ENCODE data around the gene MINDY3.

The MINDY3 gene

DNA sequence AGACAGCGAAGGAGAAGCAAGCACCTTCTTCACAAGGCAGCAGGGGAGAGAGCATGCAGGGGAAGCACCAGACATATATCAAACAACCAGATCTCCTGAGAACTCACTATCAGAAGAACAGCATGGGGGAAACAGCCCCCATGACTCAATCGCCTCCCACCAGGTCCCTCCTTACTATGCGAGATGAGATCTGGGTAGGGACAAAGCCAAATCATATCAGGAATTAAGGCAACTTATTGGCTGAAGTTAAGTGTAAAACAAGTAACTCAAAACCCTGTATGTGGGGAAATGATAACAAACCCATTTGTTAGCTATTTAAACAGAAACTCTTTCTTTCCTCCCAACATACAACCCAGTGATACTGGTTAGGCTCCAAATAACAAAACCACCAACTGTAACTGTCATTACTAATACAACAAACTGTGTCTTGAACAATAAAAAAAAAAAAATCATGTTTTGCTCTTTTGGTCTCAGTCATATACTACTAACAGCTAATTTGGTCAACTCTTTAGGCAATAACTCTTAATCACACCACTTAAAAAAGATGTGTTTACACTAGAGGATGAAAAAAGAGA, 57.8 kb downstream of the MINDY3 start:
- no peak overlapping the region for H3K4me3 Mint-ChIP-seq
- ATAC-seq, result peak; percentile 59
- H3K4me1 Mint-ChIP-seq, result peaks cover 11% of the 10 kb centered on the region
- no peak for DNase-seq (ENCODE audit: low spot score in 2 of 2)
- H3K36me3 Mint-ChIP-seq, result peaks cover 36% of the 10 kb centered on the region
- peak overlapping the region; percentile 57 for H3K27ac Mint-ChIP-seq
- H3K9me3 Mint-ChIP-seq, result no peaks in the 10 kb centered on the region

DNA sequence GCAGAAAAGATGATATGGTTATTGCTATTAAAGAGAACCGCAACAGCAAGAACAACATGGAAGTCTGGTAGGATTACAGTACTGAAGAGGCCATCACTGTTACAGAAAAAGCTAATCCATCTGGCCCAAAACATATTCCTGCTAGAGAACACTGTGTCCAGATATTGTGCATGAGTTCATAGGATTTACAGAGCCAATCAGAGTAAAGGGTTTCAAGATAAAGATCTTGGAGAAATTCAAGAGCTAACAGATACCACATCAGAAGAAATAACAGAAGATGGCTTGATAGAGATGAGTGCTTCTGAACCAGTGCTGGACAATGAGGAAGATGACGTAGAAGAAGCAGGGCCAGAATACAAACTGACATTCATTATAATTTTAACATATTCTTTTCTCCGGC, 58.7 kb downstream of the MINDY3 start:
- no peak for DNase-seq (ENCODE audit: low spot score in 2 of 2)
- peaks cover 36% of the 10 kb centered on the region for H3K36me3 Mint-ChIP-seq
- ATAC-seq, result no peak
- no peak overlapping the region for H3K27ac Mint-ChIP-seq
- H3K9me3 Mint-ChIP-seq, result no peaks in the 10 kb centered on the region
- H3K4me1 Mint-ChIP-seq, result peaks cover 11% of the 10 kb centered on the region
- no peak overlapping the region for H3K4me3 Mint-ChIP-seq

DNA sequence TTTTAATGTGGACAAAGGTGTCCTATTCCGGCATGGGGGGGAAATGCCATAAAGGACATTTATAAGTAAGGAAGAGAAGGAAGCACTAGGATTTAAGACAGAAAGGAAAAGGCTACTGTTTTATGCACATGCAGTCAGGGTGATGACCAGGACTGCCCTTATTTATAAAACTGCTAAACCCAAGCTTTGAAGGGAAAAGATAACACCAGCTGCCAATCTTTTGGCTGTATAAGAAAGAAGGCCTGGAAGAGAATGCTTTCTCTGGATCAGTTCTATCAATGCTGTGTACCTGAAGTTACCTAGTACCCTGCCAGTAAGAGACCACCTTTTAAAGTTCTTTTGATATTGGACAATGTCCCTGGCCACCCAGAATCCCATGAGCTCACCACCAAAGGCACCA, 59.2 kb downstream of the MINDY3 start:
- peaks cover 41% of the 10 kb centered on the region for H3K36me3 Mint-ChIP-seq
- ATAC-seq (no peak), DNase-seq (ENCODE audit: low spot score in 2 of 2) (no peak)
- no peak overlapping the region for H3K27ac Mint-ChIP-seq
- no peaks in the 10 kb centered on the region for H3K9me3 Mint-ChIP-seq
- no peak overlapping the region for H3K4me3 Mint-ChIP-seq
- H3K4me1 Mint-ChIP-seq, result peaks cover 11% of the 10 kb centered on the region

DNA sequence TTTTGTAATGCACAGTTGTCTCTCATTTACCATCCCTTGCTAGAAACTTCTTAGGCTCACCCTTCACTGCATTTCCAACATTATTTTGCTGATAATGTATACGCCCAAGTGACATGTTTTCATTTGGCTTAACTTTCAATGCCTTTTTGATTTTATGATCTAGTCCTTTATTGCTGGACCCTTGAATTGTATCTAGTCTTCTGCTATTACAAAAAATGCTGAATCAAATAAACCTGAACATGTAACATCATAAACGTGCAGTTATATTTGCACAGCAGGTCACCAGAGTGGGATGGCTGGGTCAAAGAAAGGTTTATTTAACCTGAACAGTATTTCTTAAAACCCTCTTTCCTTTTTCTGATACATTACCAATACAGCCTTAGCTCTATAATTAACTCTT, 63.0 kb downstream of the MINDY3 start:
- no peak for ATAC-seq
- peaks cover 45% of the 10 kb centered on the region for H3K36me3 Mint-ChIP-seq

DNA sequence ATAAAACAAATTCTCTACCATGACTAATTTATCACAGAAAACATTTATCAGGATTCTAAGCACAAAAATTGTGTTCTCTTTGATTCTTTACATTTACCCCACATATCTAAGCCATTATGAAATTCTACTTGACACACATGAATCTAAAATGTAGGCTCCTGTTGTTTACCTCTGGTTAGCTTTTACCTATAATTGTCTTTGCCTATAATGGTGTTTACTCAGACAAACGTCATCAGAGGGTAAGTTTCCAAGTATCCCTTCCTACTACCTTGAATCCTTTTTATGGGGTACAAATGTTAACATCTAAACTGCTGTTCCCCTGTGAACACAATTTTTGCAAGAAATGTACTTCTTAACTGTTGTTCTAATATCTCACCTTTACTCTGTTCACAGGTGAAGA, 63.5 kb downstream of the MINDY3 start:
- DNase-seq (ENCODE audit: low spot score in 2 of 2), result no peak
- H3K36me3 Mint-ChIP-seq, result peaks cover 40% of the 10 kb centered on the region
- ATAC-seq, result no peak

More for the DNA sequence above, 63.0 kb downstream of the MINDY3 start:
- no peak for DNase-seq (ENCODE audit: low spot score in 2 of 2)
- Mint-ChIP-seq H3K4me3 (no peak overlapping the region), H3K9me3 (no peaks in the 10 kb centered on the region), H3K27ac (peak overlapping the region; percentile 32), H3K4me1 (peaks cover 14% of the 10 kb centered on the region)

DNA sequence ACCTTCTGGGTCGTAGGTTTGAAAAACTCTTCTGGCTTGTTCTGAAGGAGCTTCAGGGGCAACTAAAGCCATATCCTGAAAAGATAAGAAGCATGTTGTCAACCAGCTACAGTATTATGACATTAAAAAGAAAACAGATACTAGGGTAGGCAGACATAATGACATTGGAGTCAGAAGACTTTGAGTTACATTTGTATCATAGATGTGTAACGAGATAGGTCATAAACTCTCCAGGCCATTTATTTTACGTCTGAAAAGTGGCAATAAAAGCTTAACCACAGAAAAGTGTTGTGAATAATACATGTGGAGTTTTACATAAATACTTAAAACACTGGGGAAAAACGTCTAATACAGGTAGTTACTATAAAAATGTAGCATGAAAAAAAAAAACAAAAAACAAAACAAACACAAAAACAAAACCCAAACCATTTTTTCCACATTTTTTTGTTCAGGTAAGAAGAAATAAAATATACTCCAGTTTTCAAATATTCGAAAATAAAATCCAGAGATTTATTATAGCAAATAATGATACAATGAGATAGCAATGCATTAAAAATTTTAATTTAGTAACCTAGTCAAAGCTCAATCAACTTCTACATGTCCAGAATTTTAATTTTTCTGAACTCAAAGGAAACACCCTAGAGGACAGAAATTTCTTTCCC, 64.1 kb downstream of the MINDY3 start:
- no peak for DNase-seq (ENCODE audit: low spot score in 2 of 2)
- no peak overlapping the region for H3K4me3 Mint-ChIP-seq
- peaks cover 40% of the 10 kb centered on the region for H3K36me3 Mint-ChIP-seq
- H3K9me3 Mint-ChIP-seq, result no peaks in the 10 kb centered on the region
- peaks cover 12% of the 10 kb centered on the region for H3K4me1 Mint-ChIP-seq
- ATAC-seq, result no peak
- H3K27ac Mint-ChIP-seq, result peak overlapping the region; percentile 71

More for the DNA sequence above, 63.5 kb downstream of the MINDY3 start:
- Mint-ChIP-seq H3K4me1 (peaks cover 12% of the 10 kb centered on the region), H3K27ac (no peak overlapping the region), H3K9me3 (no peaks in the 10 kb centered on the region), H3K4me3 (no peak overlapping the region)

DNA sequence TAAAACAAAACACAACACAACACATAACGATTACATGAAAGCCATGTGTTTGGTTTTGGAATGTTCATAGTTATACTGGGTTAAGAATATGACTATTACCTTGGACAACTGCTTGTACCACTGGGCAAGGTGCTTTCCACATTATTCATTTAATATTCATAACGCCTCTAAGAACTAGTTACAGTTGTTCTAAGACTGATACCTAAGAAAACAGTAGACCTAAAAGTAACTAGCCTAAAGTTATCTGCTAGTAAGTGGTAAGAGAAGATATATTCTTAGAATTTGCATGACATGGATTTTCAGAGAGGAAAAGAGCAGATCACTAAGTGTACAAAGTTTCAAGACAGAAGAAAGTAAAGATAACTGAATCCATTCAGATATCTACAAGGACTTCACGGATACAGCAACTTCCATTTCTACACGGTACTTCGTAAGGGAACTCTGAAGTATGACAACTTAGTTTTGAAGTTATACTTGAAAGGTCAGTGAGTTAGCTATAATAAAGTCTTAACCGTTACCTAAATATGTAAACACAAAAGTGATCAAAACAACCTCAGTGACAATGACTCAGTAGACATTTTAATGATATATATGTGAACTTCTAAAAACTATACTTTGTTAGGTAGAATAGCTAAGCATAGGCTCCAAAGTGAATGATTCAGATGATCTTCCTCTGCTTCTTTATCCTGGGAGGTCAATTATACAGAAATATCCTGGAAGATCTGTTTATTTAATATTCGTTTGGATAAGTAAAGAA, 65.1 kb downstream of the MINDY3 start:
- Mint-ChIP-seq H3K4me1 (peaks cover 12% of the 10 kb centered on the region), H3K9me3 (no peaks in the 10 kb centered on the region), H3K4me3 (peak overlapping the region; percentile 12), H3K36me3 (peaks cover 34% of the 10 kb centered on the region), H3K27ac (peak overlapping the region; percentile 71)
- DNase-seq (ENCODE audit: low spot score in 2 of 2) (no peak), ATAC-seq (peak; percentile 94)

DNA sequence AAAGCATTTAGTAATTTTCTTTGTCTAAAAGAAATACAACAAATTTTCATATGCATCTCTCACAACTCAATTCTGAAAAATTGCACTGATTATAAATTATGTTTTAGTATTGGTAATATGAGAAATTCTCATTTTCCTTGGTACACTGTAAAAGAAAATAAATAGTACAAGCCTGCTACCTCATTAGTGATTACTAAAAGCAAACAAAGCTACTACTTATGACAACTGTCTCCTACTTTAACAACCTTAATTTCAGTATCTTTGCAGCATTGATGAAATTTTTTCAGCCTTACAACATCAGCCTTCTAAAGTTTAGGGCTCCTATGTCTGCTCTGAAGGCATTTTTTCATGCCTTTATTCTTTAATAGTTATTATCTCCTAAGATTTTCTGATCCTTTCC, 65.7 kb downstream of the MINDY3 start:
- Mint-ChIP-seq H3K36me3 (peaks cover 36% of the 10 kb centered on the region), H3K9me3 (no peaks in the 10 kb centered on the region), H3K27ac (peak overlapping the region; percentile 71), H3K4me3 (peak overlapping the region; percentile 12), H3K4me1 (peaks cover 12% of the 10 kb centered on the region)
- ATAC-seq (no peak), DNase-seq (ENCODE audit: low spot score in 2 of 2) (no peak)

DNA sequence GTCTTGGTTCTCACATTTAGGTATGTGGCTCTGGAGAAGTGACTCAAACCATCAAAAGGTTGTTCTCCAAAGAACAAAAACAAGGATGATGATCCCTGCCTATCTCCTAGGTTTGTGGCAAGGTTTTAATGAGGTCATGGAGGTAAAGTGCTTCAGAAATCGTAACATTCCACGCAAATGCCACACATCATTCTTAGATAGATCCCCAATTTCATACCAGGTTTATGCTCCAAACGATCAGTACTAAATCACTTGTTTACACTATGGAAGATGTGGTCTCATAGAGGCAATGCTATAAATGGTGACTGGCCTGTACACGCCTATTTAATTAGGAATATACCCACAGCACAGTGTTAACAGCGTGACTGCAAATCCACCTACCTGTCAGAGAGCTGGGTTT, 66.6 kb downstream of the MINDY3 start:
- Mint-ChIP-seq H3K4me1 (peaks cover 12% of the 10 kb centered on the region), H3K4me3 (no peak overlapping the region)

DNA sequence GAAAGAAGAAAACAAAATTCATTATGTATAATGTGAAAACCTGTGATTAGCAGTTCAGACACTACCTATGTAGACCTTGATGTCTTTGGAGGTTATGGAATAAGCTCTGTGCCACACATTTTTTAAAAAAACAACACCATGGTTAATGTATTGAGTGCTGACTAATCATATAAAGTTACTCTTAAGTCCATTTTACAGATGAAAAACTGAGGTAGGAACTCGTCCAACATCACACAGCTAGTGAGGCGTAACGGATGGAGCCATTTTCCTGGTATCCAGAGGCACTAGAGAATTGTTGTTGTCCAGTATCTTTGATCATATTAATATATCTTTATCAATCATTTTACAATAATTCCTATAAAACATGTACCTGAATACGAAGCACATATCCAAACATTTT, 67.5 kb downstream of the MINDY3 start:
- ATAC-seq (no peak), DNase-seq (ENCODE audit: low spot score in 2 of 2) (no peak)
- no peaks in the 10 kb centered on the region for H3K9me3 Mint-ChIP-seq
- no peak overlapping the region for H3K4me3 Mint-ChIP-seq
- no peak overlapping the region for H3K27ac Mint-ChIP-seq
- H3K36me3 Mint-ChIP-seq, result peaks cover 47% of the 10 kb centered on the region
- peaks cover 12% of the 10 kb centered on the region for H3K4me1 Mint-ChIP-seq

More for the DNA sequence above, 66.6 kb downstream of the MINDY3 start:
- ATAC-seq (no peak), DNase-seq (ENCODE audit: low spot score in 2 of 2) (no peak)
- H3K27ac Mint-ChIP-seq, result peak overlapping the region; percentile 10
- H3K36me3 Mint-ChIP-seq, result peaks cover 38% of the 10 kb centered on the region
- H3K9me3 Mint-ChIP-seq, result no peaks in the 10 kb centered on the region

DNA sequence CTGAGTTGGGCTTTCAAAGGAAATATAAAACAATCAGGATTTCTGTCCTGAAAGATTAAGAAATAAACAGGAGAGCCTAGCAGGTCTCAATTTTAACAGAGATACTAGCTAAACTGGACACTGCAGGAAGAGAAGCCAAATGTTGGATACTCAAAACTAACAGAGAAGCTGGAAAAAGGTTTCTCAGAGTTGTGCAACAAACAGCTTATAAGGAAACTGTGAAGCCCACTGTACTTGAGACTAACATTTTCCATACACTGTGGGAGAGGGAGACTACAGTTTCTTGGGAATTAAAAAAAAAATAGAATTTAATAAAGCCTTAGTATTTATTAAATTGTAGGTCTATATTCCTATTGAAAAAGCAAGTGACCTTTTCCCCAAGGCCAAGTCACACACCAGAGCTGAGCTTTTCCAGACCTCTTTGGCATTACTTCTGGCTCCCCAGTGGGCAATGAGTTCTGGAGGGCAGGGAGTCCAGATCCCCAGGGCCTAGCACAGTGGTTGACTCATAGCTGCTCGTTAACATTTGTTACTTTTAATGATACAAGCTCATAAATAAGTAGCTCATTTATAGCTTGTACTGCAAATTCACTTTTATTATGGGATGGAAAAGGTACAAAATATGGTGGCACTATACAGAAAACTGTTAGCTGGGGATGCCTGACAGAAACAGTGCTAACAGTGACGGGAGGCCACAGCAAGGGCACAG, 68.3 kb downstream of the MINDY3 start:
- ATAC-seq, result no peak
- peak overlapping the region; percentile 40 for H3K27ac Mint-ChIP-seq
- H3K4me1 Mint-ChIP-seq, result peaks cover 12% of the 10 kb centered on the region
- no peaks in the 10 kb centered on the region for H3K9me3 Mint-ChIP-seq
- no peak overlapping the region for H3K4me3 Mint-ChIP-seq
- DNase-seq (ENCODE audit: low spot score in 2 of 2), result no peak
- peaks cover 54% of the 10 kb centered on the region for H3K36me3 Mint-ChIP-seq

DNA sequence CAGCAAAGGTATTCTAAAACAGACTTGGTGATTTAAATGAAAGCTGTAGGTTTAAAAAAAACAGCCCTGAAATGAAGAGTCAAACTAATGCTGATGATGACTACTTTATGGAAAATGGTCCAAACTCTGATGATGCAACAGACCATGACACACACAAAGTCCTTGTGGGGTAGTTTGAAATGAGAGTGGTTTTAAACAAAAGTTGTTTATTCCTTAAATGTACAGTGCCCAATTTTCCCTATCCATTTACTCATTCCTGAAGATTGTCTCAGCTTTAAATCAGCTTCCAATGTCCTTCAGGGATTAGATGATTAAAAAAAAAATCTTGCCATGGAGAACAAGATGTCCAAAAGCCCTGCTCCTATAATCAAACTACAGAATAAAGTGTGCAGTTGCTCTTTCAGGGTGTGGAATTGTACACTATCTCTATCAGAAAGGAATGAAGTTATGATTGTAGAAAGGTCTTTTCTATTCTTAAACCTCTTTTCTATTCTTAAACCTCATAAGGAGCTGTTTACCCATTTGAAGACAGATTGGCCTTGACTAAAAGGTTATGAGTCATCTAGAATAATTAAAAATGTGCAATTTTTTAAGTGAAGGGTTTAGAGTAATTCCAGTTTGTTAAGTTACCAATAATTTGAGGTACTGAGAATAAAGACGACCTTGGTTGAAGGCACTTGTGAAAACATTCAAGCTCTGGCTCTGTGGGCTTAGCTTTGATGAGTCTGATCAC, 70.3 kb downstream of the MINDY3 start:
- ATAC-seq (no peak), DNase-seq (ENCODE audit: low spot score in 2 of 2) (no peak)
- Mint-ChIP-seq H3K4me3 (no peak overlapping the region), H3K36me3 (peaks cover 56% of the 10 kb centered on the region), H3K27ac (no peak overlapping the region), H3K9me3 (no peaks in the 10 kb centered on the region), H3K4me1 (peaks cover 4% of the 10 kb centered on the region)

DNA sequence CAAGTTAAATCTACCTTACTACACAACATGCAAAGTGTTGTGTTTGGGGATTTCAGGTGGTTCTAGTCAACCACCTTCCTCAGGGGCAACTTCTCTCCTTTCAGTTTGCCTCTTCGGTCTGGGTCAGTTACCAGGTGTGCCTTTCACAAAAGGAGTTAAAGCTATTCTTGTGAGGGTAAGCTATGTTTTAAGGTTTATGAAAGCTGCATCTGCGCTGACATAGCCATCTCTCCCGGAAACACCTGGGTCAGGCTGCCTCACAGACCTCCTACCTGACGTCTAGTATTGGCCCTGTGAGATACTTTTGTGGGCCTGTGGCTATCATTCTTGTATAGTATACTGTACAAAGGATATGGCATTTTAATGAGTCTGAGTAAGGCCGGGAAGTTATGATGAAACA, 72.9 kb downstream of the MINDY3 start:
- no peak for DNase-seq (ENCODE audit: low spot score in 2 of 2)
- no peak for ATAC-seq
- peaks cover 73% of the 10 kb centered on the region for H3K36me3 Mint-ChIP-seq
- H3K4me1 Mint-ChIP-seq, result no peaks in the 10 kb centered on the region
- no peak overlapping the region for H3K27ac Mint-ChIP-seq
- H3K4me3 Mint-ChIP-seq, result no peak overlapping the region
- no peaks in the 10 kb centered on the region for H3K9me3 Mint-ChIP-seq

DNA sequence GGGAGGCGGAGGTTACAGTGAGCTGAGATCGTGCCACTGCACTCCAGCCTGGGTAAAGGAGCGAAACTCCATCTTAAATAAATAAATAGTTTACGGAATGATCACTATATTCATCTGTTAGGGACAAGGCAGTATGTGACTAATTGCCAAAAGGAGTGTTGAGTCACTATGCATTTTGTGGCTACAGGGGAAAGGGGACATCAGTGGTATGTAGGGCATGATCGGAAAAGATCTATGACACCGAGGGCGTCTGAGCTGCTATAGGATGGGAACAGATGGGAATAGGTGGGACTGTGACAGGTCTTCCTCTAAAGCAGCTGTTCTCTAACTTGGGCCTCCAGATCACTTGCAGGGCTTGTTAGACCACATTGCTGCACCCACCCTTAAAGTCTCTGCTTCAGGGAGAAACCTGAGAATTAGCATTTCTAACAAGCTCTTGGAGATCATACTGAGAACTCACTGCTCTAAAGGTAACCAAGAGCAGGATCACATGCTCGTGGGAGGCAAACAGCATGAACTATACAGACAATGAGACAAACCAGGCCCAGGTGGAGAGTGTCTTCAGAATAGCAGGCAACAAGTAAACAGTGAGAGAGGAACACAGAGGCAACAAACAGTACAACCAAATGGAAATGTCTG, 75.5 kb downstream of the MINDY3 start:
- no peaks in the 10 kb centered on the region for H3K4me1 Mint-ChIP-seq
- ATAC-seq (no peak), DNase-seq (ENCODE audit: low spot score in 2 of 2) (no peak)
- no peak overlapping the region for H3K27ac Mint-ChIP-seq
- H3K4me3 Mint-ChIP-seq, result no peak overlapping the region
- peaks cover 94% of the 10 kb centered on the region for H3K36me3 Mint-ChIP-seq
- no peaks in the 10 kb centered on the region for H3K9me3 Mint-ChIP-seq

Measured in stimulated activated effector memory CD8-positive, alpha-beta T cell treated with anti-CD3 and anti-CD28 coated beads, Interleukin-12 subunit alpha, Interleukin-12 subunit beta, amount 100 ng/mL, for 72 hours (primary cell).